ENCODE measurements around the gene OR4B1. TPM values are rescaled to one million over a fixed set of nuclear protein-coding genes. Genes with fewer than 3 reads are reported as not detected.
A peak's percentile ranks its signal among the peaks of the same experiment; 100 is the strongest.

OR4B1 gene
- total RNA-seq, 1 donor from 2014 or later, result not detected

DNA sequence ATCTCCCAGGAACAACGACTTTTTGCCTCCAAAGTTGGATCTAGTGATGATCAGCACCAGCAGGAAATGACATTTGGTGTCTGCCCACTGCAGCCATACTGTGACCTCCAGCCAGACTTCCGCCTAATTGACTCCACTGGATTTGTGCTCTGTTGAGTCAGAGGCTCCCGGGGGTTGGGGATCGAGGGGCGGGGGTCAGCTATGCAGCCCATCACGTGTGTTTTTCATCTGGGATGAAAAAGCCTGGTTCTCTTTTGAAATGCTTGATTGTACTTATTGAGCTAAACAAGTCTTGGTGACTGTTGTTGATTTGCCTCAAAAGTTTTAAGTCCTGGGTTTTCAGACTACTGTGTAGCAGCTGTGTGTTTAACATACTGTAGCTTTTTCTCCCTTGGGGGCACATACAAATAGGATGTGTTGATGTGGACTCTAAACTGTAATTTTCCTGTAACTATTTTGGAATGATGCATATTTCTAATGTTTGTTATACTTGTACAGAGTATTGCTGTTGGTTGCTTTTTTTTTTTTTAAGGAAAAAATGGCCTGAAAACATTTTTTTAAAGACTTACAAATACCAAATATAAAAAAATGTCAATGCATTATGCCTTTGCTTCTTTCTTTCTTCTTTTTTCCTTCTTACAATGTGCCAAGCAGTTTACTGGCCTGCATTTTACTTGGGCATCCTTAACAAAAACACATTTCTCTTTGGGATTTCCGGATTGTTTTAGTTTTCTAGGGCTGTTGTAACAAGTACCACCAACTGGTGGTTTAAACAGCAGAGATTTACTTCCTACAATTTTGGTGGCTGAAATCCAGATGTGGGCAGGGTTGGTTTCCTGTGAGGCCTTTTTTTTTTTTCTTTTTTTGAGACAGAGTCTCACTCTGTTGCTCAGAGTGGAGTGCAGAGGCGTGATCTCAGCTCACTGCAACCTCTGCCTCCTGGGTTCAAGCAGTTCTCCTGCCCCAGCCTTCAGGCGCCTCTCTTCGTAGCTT lies 46.1 kb upstream of the OR4B1 start:
- peaks cover 26% of the 10 kb centered on the region for H3K4me1 ChIP-seq
- no peak overlapping the region for H3K4me3 ChIP-seq
- intact Hi-C loops (cut with DNase I), result no loop called here
- H3K36me3 ChIP-seq, result peaks cover 17% of the 10 kb centered on the region
- no peak for TF ChIP-seq CTCF (IDR thresholded peaks at IDR 0.05)
- H3K9me3 ChIP-seq, result no peaks in the 10 kb centered on the region
- H3K27ac ChIP-seq, result peak overlapping the region; percentile 11
- ATAC-seq, result peak; percentile 13 to 31
- no peak for DNase-seq
- no peaks in the 10 kb centered on the region for H3K27me3 ChIP-seq (ENCODE audit: low read depth)

DNA sequence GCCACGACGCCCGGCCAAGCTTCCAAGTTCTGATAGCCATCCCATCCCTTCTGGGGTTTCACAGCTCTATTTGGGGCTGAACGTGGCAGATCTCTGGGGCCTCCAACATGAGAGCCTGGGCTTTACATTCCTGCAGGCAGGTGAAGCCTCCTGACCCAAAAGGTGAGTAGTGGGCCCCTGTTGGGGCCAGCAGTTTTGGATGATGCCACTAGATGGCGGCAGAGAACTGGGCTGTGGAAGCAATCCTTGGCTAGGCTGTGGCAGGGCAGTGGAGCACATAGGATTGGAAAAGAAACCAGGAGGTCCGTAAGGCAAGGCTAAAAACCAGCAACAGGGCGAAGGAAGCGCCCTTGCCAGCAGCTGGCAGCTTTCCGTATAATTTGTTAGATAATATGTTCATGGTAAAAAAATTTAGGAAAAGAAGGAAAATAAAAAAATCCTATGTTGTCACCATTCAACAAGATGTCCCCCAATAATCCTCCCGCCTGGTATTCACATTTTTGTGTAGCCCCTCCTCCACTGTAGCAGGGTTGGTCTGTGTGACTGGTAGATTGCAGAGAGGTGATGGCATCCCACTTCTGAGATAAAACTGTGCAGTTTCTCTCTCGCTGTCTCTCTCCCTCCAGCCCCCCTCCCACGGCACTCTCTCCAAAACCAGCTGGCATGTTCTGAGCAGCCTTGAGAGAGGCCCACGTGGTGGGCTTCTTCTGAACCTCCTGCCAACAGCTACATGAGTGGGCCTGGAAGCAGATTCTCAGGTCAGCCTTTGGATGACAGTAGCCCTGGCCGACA lies 43.6 kb upstream of the OR4B1 start:
- H3K9me3 ChIP-seq, result no peaks in the 10 kb centered on the region
- H3K27ac ChIP-seq, result no peak overlapping the region
- DNase-seq (peak; percentile 57), ATAC-seq (peak; percentile 87)
- no peaks in the 10 kb centered on the region for H3K27me3 ChIP-seq (ENCODE audit: low read depth)
- intact Hi-C loops (cut with DNase I), result no loop called here
- peaks cover 26% of the 10 kb centered on the region for H3K4me1 ChIP-seq
- peak; percentile 81 for TF ChIP-seq CTCF (IDR thresholded peaks at IDR 0.05)
- no peaks in the 10 kb centered on the region for H3K36me3 ChIP-seq
- no peak overlapping the region for H3K4me3 ChIP-seq

- no peak overlapping the region for H3K27ac ChIP-seq
- TF ChIP-seq CTCF (IDR thresholded peaks at IDR 0.05), result no peak
- no peaks in the 10 kb centered on the region for H3K4me1 ChIP-seq
- DNase-seq (no peak), ATAC-seq (no peak)
- H3K36me3 ChIP-seq, result no peaks in the 10 kb centered on the region
- no peaks in the 10 kb centered on the region for H3K9me3 ChIP-seq
- H3K4me3 ChIP-seq, result no peak overlapping the region
- no peaks in the 10 kb centered on the region for H3K27me3 ChIP-seq (ENCODE audit: low read depth)
- intact Hi-C loops (cut with DNase I), result no loop called here
These were observed 38.9 kb upstream of the OR4B1 start for GRCh38 chr11:48177661-48178060.

- no peak overlapping the region for H3K27ac ChIP-seq
- no peaks in the 10 kb centered on the region for H3K4me1 ChIP-seq
- no peaks in the 10 kb centered on the region for H3K27me3 ChIP-seq (ENCODE audit: low read depth)
- DNase-seq (no peak), ATAC-seq (no peak)
- TF ChIP-seq CTCF (IDR thresholded peaks at IDR 0.05), result no peak
- H3K36me3 ChIP-seq, result no peaks in the 10 kb centered on the region
- H3K4me3 ChIP-seq, result no peak overlapping the region
- no peaks in the 10 kb centered on the region for H3K9me3 ChIP-seq
- intact Hi-C loops (cut with DNase I), result no loop called here
These were observed 36.0 kb upstream of the OR4B1 start for GRCh38 chr11:48180627-48181026.

- H3K27ac ChIP-seq, result no peak overlapping the region
- no peaks in the 10 kb centered on the region for H3K4me1 ChIP-seq
- no peaks in the 10 kb centered on the region for H3K27me3 ChIP-seq (ENCODE audit: low read depth)
- DNase-seq (no peak), ATAC-seq (no peak)
- H3K9me3 ChIP-seq, result no peaks in the 10 kb centered on the region
- no peaks in the 10 kb centered on the region for H3K36me3 ChIP-seq
- TF ChIP-seq CTCF (IDR thresholded peaks at IDR 0.05), result no peak
- intact Hi-C loops (cut with DNase I), result no loop called here
- H3K4me3 ChIP-seq, result no peak overlapping the region
These were observed 33.6 kb upstream of the OR4B1 start for GRCh38 chr11:48182860-48183526.

Data from lower lobe of right lung (tissue), 2 donors.